Measurements from ENCODE around the gene PHACTR2. TPM values are rescaled to one million over a fixed set of nuclear protein-coding genes. Genes with fewer than 3 reads are reported as not detected.
A peak's percentile ranks its signal among the peaks of the same experiment; 100 is the strongest.

Gene PHACTR2
- total RNA-seq, 2 donors from 2014 or later, result 24.3 to 30.6 TPM

DNA sequence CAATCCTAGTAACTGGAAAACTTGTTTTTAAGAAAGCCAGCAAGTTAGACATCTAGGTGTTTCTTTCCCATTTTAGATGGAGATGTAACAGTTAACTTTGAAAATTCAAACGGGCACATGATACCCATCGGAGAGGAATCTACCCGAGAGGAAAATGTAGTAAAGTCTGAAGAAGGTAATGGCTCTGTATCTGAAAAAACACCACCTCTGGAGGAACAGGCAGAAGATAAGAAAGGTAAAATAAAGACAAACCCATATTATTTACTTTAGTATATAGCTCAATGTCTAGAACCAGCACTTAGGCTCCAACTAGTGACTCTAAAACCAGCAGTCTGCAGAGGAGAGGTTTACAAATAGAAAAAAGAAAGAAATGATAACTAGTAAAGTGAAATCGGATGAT, 75.9 kb downstream of the PHACTR2 start:
- Mint-ChIP-seq H3K4me3 (no peak overlapping the region), H3K27ac (peak overlapping the region; percentile 38), H3K9me3 (no peaks in the 10 kb centered on the region), H3K27me3 (ENCODE audit: low read depth) (no peaks in the 10 kb centered on the region), H3K36me3 (ENCODE audit: insufficient read depth in 2 of 2) (no peaks in the 10 kb centered on the region), H3K4me1 (ENCODE audit: low read depth) (no peaks in the 10 kb centered on the region)
- no peak for DNase-seq
- no peak for ATAC-seq (replicated peaks in 1 of 2)

GRCh38 chr6:143754204-143754603, 76.4 kb downstream of the PHACTR2 start:
- Mint-ChIP-seq H3K36me3 (ENCODE audit: insufficient read depth in 2 of 2) (no peaks in the 10 kb centered on the region), H3K4me3 (no peak overlapping the region), H3K27me3 (ENCODE audit: low read depth) (no peaks in the 10 kb centered on the region), H3K9me3 (no peaks in the 10 kb centered on the region), H3K4me1 (ENCODE audit: low read depth) (peaks cover under 1% of the 10 kb centered on the region), H3K27ac (no peak overlapping the region)
- ATAC-seq (replicated peaks in 1 of 2) (no peak), DNase-seq (no peak)

DNA sequence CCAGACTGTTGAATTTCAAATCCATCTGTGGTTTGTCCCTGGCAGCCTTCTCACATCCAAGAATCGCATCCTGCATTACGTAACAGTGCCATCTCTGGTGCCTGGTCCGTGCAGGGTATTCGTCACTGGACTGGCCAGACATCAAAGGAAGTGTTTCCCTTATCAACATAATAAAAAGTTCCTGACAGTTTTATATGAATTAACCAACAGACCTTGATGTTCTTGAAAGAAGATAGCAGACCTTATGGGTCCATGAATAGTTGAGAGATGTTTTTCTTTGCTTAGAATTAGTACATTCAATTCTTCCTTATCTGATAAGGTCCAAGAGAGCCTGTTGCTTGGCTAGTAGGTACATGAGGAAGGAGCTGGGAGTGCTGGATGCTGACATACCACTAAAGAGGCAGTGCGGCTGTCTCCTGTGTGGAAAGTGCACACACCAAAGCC, 77.6 kb downstream of the PHACTR2 start:
- no peaks in the 10 kb centered on the region for H3K9me3 Mint-ChIP-seq
- H3K27ac Mint-ChIP-seq, result no peak overlapping the region
- no peak for ATAC-seq (replicated peaks in 1 of 2)
- peaks cover 12% of the 10 kb centered on the region for H3K4me1 Mint-ChIP-seq (ENCODE audit: low read depth)
- no peaks in the 10 kb centered on the region for H3K36me3 Mint-ChIP-seq (ENCODE audit: insufficient read depth in 2 of 2)
- H3K27me3 Mint-ChIP-seq (ENCODE audit: low read depth), result no peaks in the 10 kb centered on the region
- no peak for DNase-seq
- no peak overlapping the region for H3K4me3 Mint-ChIP-seq

- Mint-ChIP-seq H3K9me3 (no peaks in the 10 kb centered on the region), H3K27ac (no peak overlapping the region), H3K27me3 (ENCODE audit: low read depth) (no peaks in the 10 kb centered on the region), H3K4me1 (ENCODE audit: low read depth) (peaks cover 14% of the 10 kb centered on the region), H3K4me3 (no peak overlapping the region), H3K36me3 (ENCODE audit: insufficient read depth in 2 of 2) (no peaks in the 10 kb centered on the region)
- ATAC-seq (replicated peaks in 1 of 2), result no peak
- no peak for DNase-seq
Measured at GRCh38 chr6:143757346-143757832, 79.6 kb downstream of the PHACTR2 start.

DNA sequence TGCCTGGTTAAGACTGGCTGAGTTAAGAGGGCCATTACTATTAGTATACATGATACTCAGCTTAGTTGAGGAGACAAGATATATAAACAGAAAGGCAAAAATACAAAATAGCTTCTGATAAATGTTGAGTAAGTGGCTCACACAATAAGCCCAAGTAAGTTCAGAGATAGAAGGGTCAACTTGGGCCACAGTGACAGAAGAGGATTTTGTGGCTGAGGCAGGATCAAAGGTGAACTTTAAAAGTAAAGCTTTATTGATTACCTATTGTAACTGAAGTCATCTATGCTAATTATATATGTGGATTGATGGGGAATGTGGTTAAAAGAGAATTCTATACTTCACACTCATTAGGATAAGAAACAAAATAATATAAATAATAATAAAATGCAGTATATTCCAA, 80.8 kb downstream of the PHACTR2 start:
- Mint-ChIP-seq H3K4me1 (ENCODE audit: low read depth) (peaks cover 14% of the 10 kb centered on the region), H3K36me3 (ENCODE audit: insufficient read depth in 2 of 2) (no peaks in the 10 kb centered on the region), H3K4me3 (no peak overlapping the region), H3K27me3 (ENCODE audit: low read depth) (no peaks in the 10 kb centered on the region), H3K9me3 (no peaks in the 10 kb centered on the region), H3K27ac (no peak overlapping the region)
- DNase-seq (no peak), ATAC-seq (replicated peaks in 1 of 2) (no peak)

- H3K9me3 Mint-ChIP-seq, result no peaks in the 10 kb centered on the region
- no peaks in the 10 kb centered on the region for H3K27me3 Mint-ChIP-seq (ENCODE audit: low read depth)
- peaks cover 14% of the 10 kb centered on the region for H3K4me1 Mint-ChIP-seq (ENCODE audit: low read depth)
- H3K36me3 Mint-ChIP-seq (ENCODE audit: insufficient read depth in 2 of 2), result no peaks in the 10 kb centered on the region
- DNase-seq (no peak), ATAC-seq (replicated peaks in 1 of 2) (no peak)
- no peak overlapping the region for H3K27ac Mint-ChIP-seq
- no peak overlapping the region for H3K4me3 Mint-ChIP-seq
Measured at GRCh38 chr6:143759666-143760065, 81.9 kb downstream of the PHACTR2 start.

DNA sequence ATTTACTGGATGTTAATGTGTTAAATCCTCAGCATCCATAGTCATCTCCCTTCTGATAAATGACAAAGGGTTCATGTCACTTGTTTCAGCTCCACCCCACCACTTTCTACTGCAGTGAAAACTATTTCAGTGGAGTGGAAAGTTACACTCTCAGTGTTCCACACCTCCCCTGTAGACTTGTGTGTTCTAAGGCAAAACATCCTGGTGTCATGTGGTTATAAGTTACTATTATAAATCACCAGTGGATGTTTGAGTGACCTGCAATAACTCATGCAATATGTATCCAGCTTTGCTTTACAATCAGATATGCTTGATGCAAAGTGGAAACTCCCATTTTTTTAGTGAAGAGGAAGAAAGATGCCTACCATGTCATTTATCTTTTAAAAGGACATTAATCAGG, 83.3 kb downstream of the PHACTR2 start:
- no peak overlapping the region for H3K4me3 Mint-ChIP-seq
- DNase-seq (no peak), ATAC-seq (replicated peaks in 1 of 2) (no peak)
- H3K36me3 Mint-ChIP-seq (ENCODE audit: insufficient read depth in 2 of 2), result no peaks in the 10 kb centered on the region
- H3K4me1 Mint-ChIP-seq (ENCODE audit: low read depth), result peaks cover 14% of the 10 kb centered on the region
- no peaks in the 10 kb centered on the region for H3K27me3 Mint-ChIP-seq (ENCODE audit: low read depth)
- H3K27ac Mint-ChIP-seq, result no peak overlapping the region
- H3K9me3 Mint-ChIP-seq, result no peaks in the 10 kb centered on the region

- Mint-ChIP-seq H3K27me3 (ENCODE audit: low read depth) (no peaks in the 10 kb centered on the region), H3K9me3 (no peaks in the 10 kb centered on the region), H3K4me3 (no peak overlapping the region), H3K36me3 (ENCODE audit: insufficient read depth in 2 of 2) (no peaks in the 10 kb centered on the region), H3K4me1 (ENCODE audit: low read depth) (peaks cover 14% of the 10 kb centered on the region), H3K27ac (no peak overlapping the region)
- DNase-seq (no peak), ATAC-seq (replicated peaks in 1 of 2) (no peak)
Measured at GRCh38 chr6:143762126-143762525, 84.4 kb downstream of the PHACTR2 start.

- H3K9me3 Mint-ChIP-seq, result no peaks in the 10 kb centered on the region
- H3K4me3 Mint-ChIP-seq, result no peak overlapping the region
- H3K4me1 Mint-ChIP-seq (ENCODE audit: low read depth), result no peaks in the 10 kb centered on the region
- no peak overlapping the region for H3K27ac Mint-ChIP-seq
- ATAC-seq (replicated peaks in 1 of 2) (no peak), DNase-seq (no peak)
- peaks cover 0 to 2% of the 10 kb centered on the region in 2 donors for H3K36me3 Mint-ChIP-seq (ENCODE audit: insufficient read depth in 2 of 2)
- H3K27me3 Mint-ChIP-seq (ENCODE audit: low read depth), result no peaks in the 10 kb centered on the region
Measured at GRCh38 chr6:143765422-143766184, 87.8 kb downstream of the PHACTR2 start.

GRCh38 chr6:143766185-143766553, 88.4 kb downstream of the PHACTR2 start:
- Mint-ChIP-seq H3K4me3 (no peak overlapping the region), H3K4me1 (ENCODE audit: low read depth) (no peaks in the 10 kb centered on the region), H3K36me3 (ENCODE audit: insufficient read depth in 2 of 2) (peaks cover 0 to 2% of the 10 kb centered on the region in 2 donors), H3K27me3 (ENCODE audit: low read depth) (no peaks in the 10 kb centered on the region), H3K27ac (no peak overlapping the region), H3K9me3 (no peaks in the 10 kb centered on the region)
- no peak for ATAC-seq (replicated peaks in 1 of 2)
- DNase-seq, result no peak

- Mint-ChIP-seq H3K27ac (no peak overlapping the region), H3K9me3 (no peaks in the 10 kb centered on the region), H3K4me1 (ENCODE audit: low read depth) (no peaks in the 10 kb centered on the region), H3K27me3 (ENCODE audit: low read depth) (no peaks in the 10 kb centered on the region), H3K4me3 (no peak overlapping the region), H3K36me3 (ENCODE audit: insufficient read depth in 2 of 2) (peaks cover 0 to 2% of the 10 kb centered on the region in 2 donors)
- DNase-seq, result no peak
- no peak for ATAC-seq (replicated peaks in 1 of 2)
Measured at GRCh38 chr6:143767433-143767832, 89.7 kb downstream of the PHACTR2 start.

GRCh38 chr6:143772116-143773086, 94.6 kb downstream of the PHACTR2 start:
- Mint-ChIP-seq H3K4me3 (no peak overlapping the region), H3K27me3 (ENCODE audit: low read depth) (no peaks in the 10 kb centered on the region), H3K9me3 (no peaks in the 10 kb centered on the region), H3K27ac (peak overlapping the region; percentile 3), H3K4me1 (ENCODE audit: low read depth) (no peaks in the 10 kb centered on the region), H3K36me3 (ENCODE audit: insufficient read depth in 2 of 2) (peaks cover 0 to 9% of the 10 kb centered on the region in 2 donors)
- ATAC-seq (replicated peaks in 1 of 2) (no peak), DNase-seq (no peak)

GRCh38 chr6:143773506-143774150, 95.9 kb downstream of the PHACTR2 start:
- Mint-ChIP-seq H3K27ac (peak overlapping the region; percentile 57), H3K9me3 (no peaks in the 10 kb centered on the region), H3K4me3 (no peak overlapping the region), H3K27me3 (ENCODE audit: low read depth) (no peaks in the 10 kb centered on the region), H3K4me1 (ENCODE audit: low read depth) (no peaks in the 10 kb centered on the region), H3K36me3 (ENCODE audit: insufficient read depth in 2 of 2) (peaks cover 0 to 15% of the 10 kb centered on the region in 2 donors)
- ATAC-seq (replicated peaks in 1 of 2) (no peak), DNase-seq (no peak)
